HepG2 (cell line): ENCODE measurements around the gene FAIM. TPM values are rescaled to one million over a fixed set of nuclear protein-coding genes. Genes with fewer than 3 reads are reported as not detected.
"Not testable (repeated sequence)": the region's sequence is repeated elsewhere in the genome, so short reads cannot be mapped to it uniquely, and the experiment has no call there.

Experiments used
- ATAC-seq: fragments of 200-7000 bp; cut with Tn5 transposase; 3 replicates; pipeline ENCODE4 v1.9.1; 2020; ENCODE audit warnings: mild to moderate bottlenecking, moderate library complexity
- BruUV-seq: library from RNA; stranded (reverse); fragments of 400-500 nt; replicated peaks from 2 replicates; lab custom pipeline; 2021; lab: Mats Ljungman, UMichigan
- CTCF ChIA-PET: fragments of 300-600 bp; formaldehyde crosslinking; extraction: SDS; loops from one replicate; lab custom pipeline; 2021; ENCODE audit warnings: low total read pairs, inconsistent platforms, low intra/inter-chr PET ratio; lab: Yijun Ruan, JAX
- POLR2A ChIA-PET: fragments of 350-600 bp; sonication (Branson Sonifier 250); formaldehyde crosslinking; loops from one replicate; lab custom pipeline; 2020; ENCODE audit warnings: antibody characterized with exemption, inconsistent platforms; lab: Yijun Ruan, JAX
- DNase-seq: peaks from one replicate; pipeline ENCODE4 v3.0.0-alpha.2; 2015; ENCODE audit warnings: low spot score
- FAIRE-seq: peaks from 3 replicates; lab custom pipeline; 2011; peaks lifted over from hg19 to GRCh38; lab: Jason Lieb, UNC
- H2AFZ ChIP-seq: one replicate; pipeline ENCODE4 v1.6.1; 2011; ENCODE audit warnings: low read length, inconsistent platforms
- H3K27ac ChIP-seq: fragments of 300-600 bp; 3 replicates; pipeline ENCODE4 v1.8.0; 2011; ENCODE audit warnings: mixed run types, mild to moderate bottlenecking, mixed read lengths, low read length, inconsistent platforms; ENCODE audit not compliant: insufficient read depth; ENCODE audit errors: extremely low read length
- H3K27me3 ChIP-seq, 2 experiments: fragments of 200-600 bp in 1 of 2; 2 replicates in 1 of 2; 3 replicates in 1 of 2; pipeline versions ENCODE4 v1.6.0 to v1.8.0; 2011; ENCODE audit warnings: low read length in 2 of 2, mild to moderate bottlenecking in 2 of 2, moderate library complexity in 2 of 2, inconsistent platforms in 1 of 2; ENCODE audit not compliant: insufficient read depth in 2 of 2, control insufficient read depth in 1 of 2
- H3K36me3 ChIP-seq, 2 experiments: fragments of 200-600 bp in 1 of 2; replicated peaks in 1 of 2; 2 replicates in 1 of 2; 3 replicates in 1 of 2; pipeline versions ENCODE4 v1.5.1 to v1.8.0; 2011; ENCODE audit warnings: low read length in 2 of 2, inconsistent platforms in 1 of 2; ENCODE audit not compliant: insufficient read depth in 2 of 2, control insufficient read depth in 1 of 2
- H3K4me1 ChIP-seq: 2 replicates; pipeline ENCODE4 v1.5.1; 2012; ENCODE audit warnings: low read length, inconsistent platforms; ENCODE audit not compliant: insufficient read depth
- H3K4me2 ChIP-seq: 2 replicates; pipeline ENCODE4 v1.6.0; 2011; ENCODE audit warnings: low read depth, low read length, inconsistent platforms
- H3K4me3 ChIP-seq, 3 experiments: fragments of 200-600 bp in 1 of 3; sonication (generic), shearing (Covaris generic) in 1 of 3; replicated peaks in 1 of 3; 2 replicates each; pipeline ENCODE4 v1.5.1; 2011 to 2016; ENCODE audit warnings: low read length in 3 of 3, inconsistent platforms in 2 of 3, low read depth in 2 of 3, mild to moderate bottlenecking in 2 of 3, control low read depth in 1 of 3, mixed read lengths in 1 of 3; ENCODE audit not compliant: insufficient read depth in 1 of 3
- H3K79me2 ChIP-seq: one replicate; pipeline ENCODE4 v1.6.1; 2011; ENCODE audit warnings: low read length, inconsistent platforms; ENCODE audit not compliant: insufficient read depth
- H3K9ac ChIP-seq: 2 replicates; pipeline ENCODE4 v1.6.0; 2011; ENCODE audit warnings: mild to moderate bottlenecking, low read depth, low read length, inconsistent platforms; ENCODE audit not compliant: insufficient read depth
- H3K9me3 ChIP-seq: 2 replicates; pipeline ENCODE4 v1.5.1; 2012; ENCODE audit warnings: mild to moderate bottlenecking, low read length
- H4K20me1 ChIP-seq: 2 replicates; pipeline ENCODE4 v1.6.0; 2011; ENCODE audit warnings: inconsistent platforms, mild to moderate bottlenecking, low read length, moderate library complexity; ENCODE audit not compliant: insufficient read depth
- SALL1 ChIP-seq: sonication (generic); formaldehyde crosslinking; IDR thresholded peaks from 2 replicates; pipeline ENCODE4 v1.8.0; 2022; ENCODE audit warnings: mild to moderate bottlenecking, missing genetic modification reagents
- WGBS: methylation state at CpG from one replicate; pipeline ENCODE4 v1.1.6; 2017; ENCODE audit warnings: low lambda C conversion rate; 5-methylcytosine and 5-hydroxymethylcytosine counted together
- in situ Hi-C: cut with HindIII; loops from 2 replicates; pipeline ENCODE4 v1.10.0; 2017; ENCODE audit warnings: low pct_unique_long_range_greater_than_20kb; ENCODE audit not compliant: extremely low pct_ligation_motif_present
- intact Hi-C: fragments of 100-400 bp; cut with micrococcal nuclease; formaldehyde crosslinking; loops from one replicate; pipeline ENCODE4 v1.10.0; 2022; ENCODE audit not compliant: unreplicated experiment
- polyA plus RNA-seq, 8 experiments: library from polyadenylated mRNA; depleted of rRNA in 3 of 8; stranded (reverse) in 7 of 8; unstranded in 1 of 8; fragments of >200 nt; fragmentation: Illumina TruSeq in 4 of 8; extraction: Trizol in 4 of 8; gene quantifications; 2 replicates each; pipeline versions ENCODE4 v1.2.1 to v1.2.3, GENCODE V29; 2011 to 2016; ENCODE audit warnings: low read depth in 4 of 8, missing spikeins in 1 of 8, mixed read lengths in 1 of 8; ENCODE audit not compliant: insufficient read depth in 1 of 8
- total RNA-seq, 5 experiments: library from RNA; depleted of rRNA; stranded (reverse); fragments of >200 nt; fragmentation: Illumina TruSeq; extraction: Trizol; gene quantifications; 2 replicates each; pipeline ENCODE4 v1.2.3, GENCODE V29; 2016; ENCODE audit warnings: low read depth in 1 of 5
- TF ChIP-seq, protein P1 (sequence below): fragments of 450-650 bp; IDR thresholded peaks from 2 replicates; pipeline ENCODE4 v1.6.1; 2017; ENCODE audit warnings: mild to moderate bottlenecking
- TF ChIP-seq, protein P2 (sequence below): sonication (generic); formaldehyde crosslinking; IDR thresholded peaks from 2 replicates; pipeline ENCODE4 v1.4.0; 2020; ENCODE audit warnings: missing genetic modification reagents

Gene FAIM
- total and polyA plus RNA-seq, 2 of the 13 experiments (the other 11 are each of a cell fraction or from before 2014, with no cell fraction given) = 4.3 to 25.8 TPM

DNA sequence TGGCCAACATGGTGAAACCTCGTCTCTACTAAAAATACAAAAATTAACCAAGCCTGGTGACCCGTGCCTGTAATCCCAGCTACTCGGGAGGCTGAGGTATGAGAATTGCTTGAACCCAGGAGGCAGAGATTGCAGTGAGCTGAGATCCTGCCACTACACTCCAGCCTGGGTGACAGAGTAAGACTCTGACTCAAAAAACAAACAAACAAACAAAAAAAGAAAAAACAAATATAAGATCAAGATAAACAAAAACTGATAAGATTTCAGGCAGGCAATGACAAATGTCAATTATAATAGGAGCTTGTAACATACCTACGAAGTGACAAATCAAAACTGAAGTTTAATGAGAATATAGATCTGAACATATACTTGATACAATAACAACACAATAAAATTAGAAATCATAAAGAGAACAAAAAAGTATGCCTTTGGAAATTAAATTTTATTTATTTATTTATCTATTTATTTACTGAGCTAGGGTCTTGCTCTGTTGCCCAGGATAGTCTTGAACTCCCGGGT is 70.4 kb downstream of the FAIM start:
- ChIA-PET CTCF (no interaction called here), POLR2A (no interaction called here)
- WGBS = 96% methylated on average over 5 of the region's 5 CpGs
- Histone ChIP-seq H4K20me1 (no peaks in the 10 kb centered on the region), H3K36me3 (peaks cover 8 to 44% of the 10 kb centered on the region in 2 experiments; a peak in 3 of 5 replicates), H3K4me3 (no peak overlapping the region), H3K9me3 (no peaks in the 10 kb centered on the region), H3K79me2 (no peaks in the 10 kb centered on the region), H2AFZ (no peak overlapping the region), H3K4me1 (peaks cover 6% of the 10 kb centered on the region), H3K27ac (no peak overlapping the region), H3K4me2 (no peak overlapping the region), H3K9ac (no peak overlapping the region), H3K27me3 (no peaks in the 10 kb centered on the region)
- no peak for FAIRE-seq
- ATAC-seq = no peak
- DNase-seq = no peak
- in situ Hi-C loops (loop anchor here (25.0 kb wide), 1 partner anchor 683 kb away; no protein-coding TSS in a partner anchor), intact Hi-C loops (no loop called here)
- BruUV-seq = no TSS peak
- TF ChIP-seq, protein P1, sequence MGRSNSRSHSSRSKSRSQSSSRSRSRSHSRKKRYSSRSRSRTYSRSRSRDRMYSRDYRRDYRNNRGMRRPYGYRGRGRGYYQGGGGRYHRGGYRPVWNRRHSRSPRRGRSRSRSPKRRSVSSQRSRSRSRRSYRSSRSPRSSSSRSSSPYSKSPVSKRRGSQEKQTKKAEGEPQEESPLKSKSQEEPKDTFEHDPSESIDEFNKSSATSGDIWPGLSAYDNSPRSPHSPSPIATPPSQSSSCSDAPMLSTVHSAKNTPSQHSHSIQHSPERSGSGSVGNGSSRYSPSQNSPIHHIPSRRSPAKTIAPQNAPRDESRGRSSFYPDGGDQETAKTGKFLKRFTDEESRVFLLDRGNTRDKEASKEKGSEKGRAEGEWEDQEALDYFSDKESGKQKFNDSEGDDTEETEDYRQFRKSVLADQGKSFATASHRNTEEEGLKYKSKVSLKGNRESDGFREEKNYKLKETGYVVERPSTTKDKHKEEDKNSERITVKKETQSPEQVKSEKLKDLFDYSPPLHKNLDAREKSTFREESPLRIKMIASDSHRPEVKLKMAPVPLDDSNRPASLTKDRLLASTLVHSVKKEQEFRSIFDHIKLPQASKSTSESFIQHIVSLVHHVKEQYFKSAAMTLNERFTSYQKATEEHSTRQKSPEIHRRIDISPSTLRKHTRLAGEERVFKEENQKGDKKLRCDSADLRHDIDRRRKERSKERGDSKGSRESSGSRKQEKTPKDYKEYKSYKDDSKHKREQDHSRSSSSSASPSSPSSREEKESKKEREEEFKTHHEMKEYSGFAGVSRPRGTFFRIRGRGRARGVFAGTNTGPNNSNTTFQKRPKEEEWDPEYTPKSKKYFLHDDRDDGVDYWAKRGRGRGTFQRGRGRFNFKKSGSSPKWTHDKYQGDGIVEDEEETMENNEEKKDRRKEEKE = no peak
- no peak for TF ChIP-seq SALL1 (CRISPR knock-in tag)
- TF ChIP-seq, protein P2, sequence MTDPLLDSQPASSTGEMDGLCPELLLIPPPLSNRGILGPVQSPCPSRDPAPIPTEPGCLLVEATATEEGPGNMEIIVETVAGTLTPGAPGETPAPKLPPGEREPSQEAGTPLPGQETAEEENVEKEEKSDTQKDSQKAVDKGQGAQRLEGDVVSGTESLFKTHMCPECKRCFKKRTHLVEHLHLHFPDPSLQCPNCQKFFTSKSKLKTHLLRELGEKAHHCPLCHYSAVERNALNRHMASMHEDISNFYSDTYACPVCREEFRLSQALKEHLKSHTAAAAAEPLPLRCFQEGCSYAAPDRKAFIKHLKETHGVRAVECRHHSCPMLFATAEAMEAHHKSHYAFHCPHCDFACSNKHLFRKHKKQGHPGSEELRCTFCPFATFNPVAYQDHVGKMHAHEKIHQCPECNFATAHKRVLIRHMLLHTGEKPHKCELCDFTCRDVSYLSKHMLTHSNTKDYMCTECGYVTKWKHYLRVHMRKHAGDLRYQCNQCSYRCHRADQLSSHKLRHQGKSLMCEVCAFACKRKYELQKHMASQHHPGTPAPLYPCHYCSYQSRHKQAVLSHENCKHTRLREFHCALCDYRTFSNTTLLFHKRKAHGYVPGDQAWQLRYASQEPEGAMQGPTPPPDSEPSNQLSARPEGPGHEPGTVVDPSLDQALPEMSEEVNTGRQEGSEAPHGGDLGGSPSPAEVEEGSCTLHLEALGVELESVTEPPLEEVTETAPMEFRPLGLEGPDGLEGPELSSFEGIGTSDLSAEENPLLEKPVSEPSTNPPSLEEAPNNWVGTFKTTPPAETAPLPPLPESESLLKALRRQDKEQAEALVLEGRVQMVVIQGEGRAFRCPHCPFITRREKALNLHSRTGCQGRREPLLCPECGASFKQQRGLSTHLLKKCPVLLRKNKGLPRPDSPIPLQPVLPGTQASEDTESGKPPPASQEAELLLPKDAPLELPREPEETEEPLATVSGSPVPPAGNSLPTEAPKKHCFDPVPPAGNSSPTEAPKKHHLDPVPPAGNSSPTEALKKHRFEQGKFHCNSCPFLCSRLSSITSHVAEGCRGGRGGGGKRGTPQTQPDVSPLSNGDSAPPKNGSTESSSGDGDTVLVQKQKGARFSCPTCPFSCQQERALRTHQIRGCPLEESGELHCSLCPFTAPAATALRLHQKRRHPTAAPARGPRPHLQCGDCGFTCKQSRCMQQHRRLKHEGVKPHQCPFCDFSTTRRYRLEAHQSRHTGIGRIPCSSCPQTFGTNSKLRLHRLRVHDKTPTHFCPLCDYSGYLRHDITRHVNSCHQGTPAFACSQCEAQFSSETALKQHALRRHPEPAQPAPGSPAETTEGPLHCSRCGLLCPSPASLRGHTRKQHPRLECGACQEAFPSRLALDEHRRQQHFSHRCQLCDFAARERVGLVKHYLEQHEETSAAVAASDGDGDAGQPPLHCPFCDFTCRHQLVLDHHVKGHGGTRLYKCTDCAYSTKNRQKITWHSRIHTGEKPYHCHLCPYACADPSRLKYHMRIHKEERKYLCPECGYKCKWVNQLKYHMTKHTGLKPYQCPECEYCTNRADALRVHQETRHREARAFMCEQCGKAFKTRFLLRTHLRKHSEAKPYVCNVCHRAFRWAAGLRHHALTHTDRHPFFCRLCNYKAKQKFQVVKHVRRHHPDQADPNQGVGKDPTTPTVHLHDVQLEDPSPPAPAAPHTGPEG = no peak

DNA sequence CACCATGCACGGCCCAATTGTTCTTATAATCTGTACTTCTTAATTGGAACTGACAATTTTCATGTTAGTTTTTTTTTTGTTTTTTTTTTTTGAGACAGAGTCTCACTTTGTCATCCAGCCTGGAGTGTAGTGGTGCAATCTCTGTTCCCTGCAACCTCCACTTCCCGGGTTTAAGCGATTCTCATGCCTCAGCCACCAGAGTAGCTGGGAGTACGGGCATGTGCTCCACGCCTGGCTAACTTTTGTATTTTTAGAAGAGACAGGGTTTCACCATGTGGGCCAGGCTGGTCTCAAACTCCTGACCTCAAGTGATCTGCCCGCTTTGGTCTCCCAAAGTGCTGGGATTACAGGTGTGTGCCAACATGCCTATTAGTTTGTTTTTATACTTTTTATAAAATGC is 72.4 kb downstream of the FAIM start:
- DNase-seq, intact Hi-C loops, H3K9ac ChIP-seq, H3K27me3 ChIP-seq, H2AFZ ChIP-seq, H3K9me3 ChIP-seq, ATAC-seq, H3K4me2 ChIP-seq, H3K4me1 ChIP-seq, BruUV-seq, POLR2A ChIA-PET, H3K79me2 ChIP-seq, H3K27ac ChIP-seq, CTCF ChIA-PET, FAIRE-seq, H4K20me1 ChIP-seq, H3K4me3 ChIP-seq: not testable (repeated sequence)
- 98% methylated on average over 6 of the region's 6 CpGs for WGBS
- in situ Hi-C loops = loop anchor here (10.0 to 25.0 kb wide), 2 partner anchors 86 to 681 kb away; partner anchors contain the start of gene CEP70
- peaks cover 8 to 39% of the 10 kb centered on the region in 2 experiments; a peak in 3 of 5 replicates for H3K36me3 ChIP-seq
